ENCODE data around the gene NHERF2.

GRCh38 chr16:1998852-1999801 lies 27.6 kb upstream of the NHERF2 start:
- no peak for TF ChIP-seq POLR2A (IDR thresholded peaks at IDR 0.05; ENCODE audit: low read depth, low read length)
- TF ChIP-seq, protein P1, sequence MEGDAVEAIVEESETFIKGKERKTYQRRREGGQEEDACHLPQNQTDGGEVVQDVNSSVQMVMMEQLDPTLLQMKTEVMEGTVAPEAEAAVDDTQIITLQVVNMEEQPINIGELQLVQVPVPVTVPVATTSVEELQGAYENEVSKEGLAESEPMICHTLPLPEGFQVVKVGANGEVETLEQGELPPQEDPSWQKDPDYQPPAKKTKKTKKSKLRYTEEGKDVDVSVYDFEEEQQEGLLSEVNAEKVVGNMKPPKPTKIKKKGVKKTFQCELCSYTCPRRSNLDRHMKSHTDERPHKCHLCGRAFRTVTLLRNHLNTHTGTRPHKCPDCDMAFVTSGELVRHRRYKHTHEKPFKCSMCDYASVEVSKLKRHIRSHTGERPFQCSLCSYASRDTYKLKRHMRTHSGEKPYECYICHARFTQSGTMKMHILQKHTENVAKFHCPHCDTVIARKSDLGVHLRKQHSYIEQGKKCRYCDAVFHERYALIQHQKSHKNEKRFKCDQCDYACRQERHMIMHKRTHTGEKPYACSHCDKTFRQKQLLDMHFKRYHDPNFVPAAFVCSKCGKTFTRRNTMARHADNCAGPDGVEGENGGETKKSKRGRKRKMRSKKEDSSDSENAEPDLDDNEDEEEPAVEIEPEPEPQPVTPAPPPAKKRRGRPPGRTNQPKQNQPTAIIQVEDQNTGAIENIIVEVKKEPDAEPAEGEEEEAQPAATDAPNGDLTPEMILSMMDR (conservative IDR thresholded peaks at IDR 0.05; ENCODE audit: low read depth, low read length): no peak
